Skin of body (tissue), 2 donors: Measurements from ENCODE around the gene TBCEL. TPM values are rescaled to one million over a fixed set of nuclear protein-coding genes. Genes with fewer than 3 reads are reported as not detected.
A peak's percentile ranks its signal among the peaks of the same experiment; 100 is the strongest.
"Not testable (repeated sequence)": the region's sequence is repeated elsewhere in the genome, so short reads cannot be mapped to it uniquely, and the experiment has no call there.

Source experiments
- DNase-seq: peaks from one replicate; lab custom pipeline; 2025; lab: John Stamatoyannopoulos, UW
- total RNA-seq: library from RNA; depleted of rRNA; stranded (reverse); fragments of >200 nt; gene quantifications from one replicate; pipeline ENCODE4 v1.2.3, GENCODE V29; 2014

TBCEL gene
- total RNA-seq, 1 donor from 2014 or later, result 28.6 TPM

DNA sequence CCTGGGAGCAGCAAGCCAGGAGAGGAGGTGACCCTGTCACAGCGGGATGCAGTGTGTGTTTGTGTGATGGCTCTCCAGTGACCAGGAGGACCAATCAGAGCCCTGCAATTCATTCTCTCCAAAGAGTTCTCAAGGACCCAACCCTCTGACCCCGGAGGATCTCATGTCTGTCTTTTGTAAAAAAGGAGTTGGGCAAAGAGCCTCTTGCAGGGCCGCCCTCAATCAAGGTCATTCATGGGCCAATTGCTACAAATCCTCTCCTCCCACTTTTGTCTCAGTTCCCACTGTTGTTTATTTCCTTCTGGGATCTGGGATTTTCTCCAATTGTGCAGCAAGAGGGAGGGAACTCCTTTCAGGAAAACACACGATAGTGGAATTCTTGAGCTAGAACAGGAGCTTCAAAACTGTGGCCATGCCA is 81.2 kb downstream of the TBCEL start:
- peak; percentile 90 for DNase-seq

DNA sequence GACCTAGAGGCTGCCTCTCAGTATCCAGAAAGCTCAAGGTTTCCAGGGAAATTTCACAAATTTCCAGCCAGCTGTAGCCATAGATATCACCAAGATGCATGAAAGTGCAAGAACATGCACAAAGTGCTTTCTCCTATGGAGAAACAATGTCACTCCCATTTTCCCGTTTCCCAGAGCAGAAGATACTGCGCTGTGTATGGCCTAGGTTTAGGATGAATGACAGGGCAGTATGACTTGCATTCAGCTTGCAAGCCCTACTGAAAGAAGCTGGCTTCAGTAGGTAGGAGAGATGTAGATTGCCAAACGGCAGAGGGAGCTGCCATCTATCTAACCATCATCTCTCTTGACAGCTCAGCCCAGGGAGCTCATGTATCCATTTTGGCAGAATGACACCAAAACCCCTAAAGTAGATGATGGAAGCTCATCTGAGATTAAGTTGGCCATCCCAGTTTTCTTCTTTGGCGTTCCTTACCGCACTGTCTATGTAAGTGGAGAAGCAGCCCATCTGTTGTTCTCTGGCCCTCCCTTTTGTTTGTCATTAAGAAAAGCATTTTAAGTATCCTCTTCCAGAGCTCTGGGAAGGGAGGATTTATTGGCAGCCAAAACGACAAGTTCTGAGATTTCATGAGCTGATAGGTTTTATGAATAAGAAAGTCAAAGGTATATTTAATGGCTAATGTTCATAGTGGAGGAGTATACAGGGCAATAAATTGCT is 81.7 kb downstream of the TBCEL start:
- DNase-seq, result peak; percentile 78

DNA sequence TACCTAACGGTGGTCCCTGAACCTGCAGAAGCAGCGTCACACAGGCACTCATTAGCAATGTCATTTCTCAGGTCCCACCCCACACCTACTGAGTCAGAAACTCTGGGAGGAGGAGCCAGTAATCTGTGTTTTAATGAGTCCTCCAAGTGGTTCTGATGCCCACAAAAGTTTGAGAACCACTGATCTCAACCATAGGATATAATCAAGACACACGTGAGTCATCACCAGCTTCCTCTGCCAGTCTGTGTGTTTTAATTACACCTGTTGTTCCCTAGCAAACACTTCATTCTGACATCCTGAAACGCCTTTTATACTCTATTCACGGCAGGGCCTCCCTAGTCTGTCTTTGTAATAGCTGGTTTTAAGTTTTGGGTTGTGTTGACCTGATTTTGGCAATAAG is 82.9 kb downstream of the TBCEL start:
- no peak for DNase-seq

GRCh38 chr11:121108413-121108812 is 84.5 kb downstream of the TBCEL start:
- no peak for DNase-seq

- no peak for DNase-seq
Measured at GRCh38 chr11:121109471-121109870, 85.6 kb downstream of the TBCEL start.

DNA sequence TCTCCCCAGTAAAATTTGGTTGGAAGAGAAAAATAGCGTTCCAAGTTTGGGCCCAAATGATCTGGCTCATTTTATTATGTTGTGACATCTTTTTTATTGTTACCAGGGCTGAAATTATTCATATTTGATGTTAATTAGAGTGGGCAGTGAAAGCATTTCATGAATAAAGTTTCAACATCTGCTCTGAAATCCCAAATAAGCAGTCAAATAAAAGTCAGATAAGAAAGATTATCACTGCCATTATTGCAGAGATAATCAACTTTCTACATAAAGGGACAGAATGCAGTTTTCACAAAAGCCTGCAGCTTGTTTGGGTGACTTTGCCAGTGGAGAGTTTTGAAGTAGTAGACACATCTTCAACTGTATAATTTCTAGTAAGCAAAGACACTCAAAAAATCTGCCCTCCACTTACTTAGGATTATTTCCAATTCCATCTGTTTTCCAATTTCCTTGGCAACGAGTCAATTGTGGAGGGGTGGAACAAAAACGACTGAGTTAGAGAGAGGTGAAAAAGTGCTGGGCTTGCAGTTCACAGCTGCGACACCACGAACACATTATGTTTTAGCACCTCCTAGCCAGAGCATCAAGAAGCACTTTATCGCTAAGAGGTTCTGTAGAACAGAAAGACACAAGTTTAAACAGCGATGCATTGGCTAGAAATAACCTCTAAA is 86.1 kb downstream of the TBCEL start:
- peak; percentile 54 for DNase-seq

- DNase-seq, result no peak
Measured at GRCh38 chr11:121110871-121111724, 87.2 kb downstream of the TBCEL start.

DNA sequence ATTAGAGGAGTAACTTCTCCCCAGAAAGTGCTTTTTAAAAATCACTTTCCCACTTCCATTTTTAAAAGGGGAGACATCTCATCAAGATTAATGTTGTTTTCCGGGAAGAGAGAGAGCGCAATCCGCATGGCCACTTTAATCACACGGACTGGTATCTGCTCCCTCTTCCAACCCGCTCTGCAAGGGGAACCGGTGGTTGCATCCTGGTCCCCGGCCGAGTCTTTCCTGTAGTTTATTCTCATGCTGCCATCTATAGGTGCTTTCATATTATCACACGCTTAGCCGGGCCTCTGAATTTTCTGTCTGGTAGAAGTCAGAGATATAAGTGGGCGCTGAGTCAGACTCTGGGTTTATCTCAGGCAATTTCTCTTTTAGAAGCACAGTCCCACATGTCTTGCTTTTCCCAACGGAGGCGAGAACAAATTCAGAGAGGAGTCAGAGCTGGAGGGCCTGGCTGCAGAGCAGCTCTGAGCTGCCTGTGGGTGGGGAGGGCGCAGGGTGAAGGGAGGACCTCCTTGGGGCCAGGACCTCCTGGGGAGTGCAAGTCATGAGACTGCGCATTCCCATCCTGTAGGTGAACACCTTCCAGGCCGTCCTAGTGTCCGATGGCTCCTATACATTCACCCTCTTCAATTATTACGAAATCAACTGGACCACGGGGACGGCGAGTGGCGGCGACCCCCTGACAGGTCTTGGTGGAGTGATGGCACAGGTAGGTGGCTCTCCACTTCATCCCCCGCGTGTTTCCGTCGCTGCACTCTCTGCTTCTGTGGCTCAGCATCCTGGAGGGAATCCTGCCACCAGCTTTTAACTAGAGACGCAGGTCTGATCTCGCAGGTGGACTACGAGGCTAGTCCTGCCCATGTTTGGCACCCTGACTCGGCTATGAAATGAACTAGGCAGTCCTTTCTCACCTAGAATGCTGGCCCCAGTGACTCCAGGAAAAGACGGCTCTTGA is 88.9 kb downstream of the TBCEL start:
- DNase-seq, result peak; percentile 14

- no peak for DNase-seq
Measured at GRCh38 chr11:121113611-121114010, 89.7 kb downstream of the TBCEL start.

DNA sequence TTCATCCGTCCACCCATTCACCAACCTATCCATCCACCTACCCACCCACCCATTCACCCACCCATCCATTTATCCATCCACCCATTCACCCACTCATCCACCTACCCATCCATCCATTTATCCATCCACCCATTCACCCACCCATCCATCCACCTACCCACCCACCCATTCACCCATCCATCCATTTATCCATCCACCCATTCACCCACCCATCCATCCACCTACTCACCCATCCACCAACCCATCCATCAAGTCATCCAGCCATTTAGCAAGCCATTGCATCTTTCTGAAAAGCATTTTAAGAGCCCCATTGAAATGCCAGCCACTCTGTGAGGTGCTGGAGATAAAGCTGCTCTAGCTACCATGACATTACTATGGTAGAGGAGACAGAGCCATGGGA is 91.1 kb downstream of the TBCEL start:
- DNase-seq, result not testable (repeated sequence)

DNA sequence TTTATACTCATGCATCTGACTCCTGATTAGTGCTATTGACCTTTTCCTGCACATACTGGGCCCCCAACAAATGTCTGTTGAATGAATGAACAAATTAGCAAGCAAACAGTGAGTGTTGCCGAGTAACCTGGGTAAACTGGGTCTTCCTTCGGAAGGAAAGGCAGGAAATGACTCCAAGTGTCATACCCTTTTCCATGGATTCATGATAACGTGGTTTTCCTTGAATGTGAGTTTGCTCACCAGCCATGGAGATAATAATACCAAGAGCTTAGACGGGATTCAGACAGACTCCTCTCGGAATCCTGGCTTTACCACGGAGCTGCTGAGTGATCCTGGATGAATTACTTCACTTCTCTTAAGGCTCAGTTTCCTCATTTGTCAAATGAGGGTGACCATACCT is 93.9 kb downstream of the TBCEL start:
- no peak for DNase-seq

- DNase-seq, result no peak
Measured at GRCh38 chr11:121119440-121119839, 95.5 kb downstream of the TBCEL start.

GRCh38 chr11:121122328-121122727 is 98.4 kb downstream of the TBCEL start:
- no peak for DNase-seq

- no peak for DNase-seq
Measured at GRCh38 chr11:121123496-121124069, 99.7 kb downstream of the TBCEL start.

GRCh38 chr11:121127809-121128208 is 103.9 kb downstream of the TBCEL start:
- no peak for DNase-seq

DNA sequence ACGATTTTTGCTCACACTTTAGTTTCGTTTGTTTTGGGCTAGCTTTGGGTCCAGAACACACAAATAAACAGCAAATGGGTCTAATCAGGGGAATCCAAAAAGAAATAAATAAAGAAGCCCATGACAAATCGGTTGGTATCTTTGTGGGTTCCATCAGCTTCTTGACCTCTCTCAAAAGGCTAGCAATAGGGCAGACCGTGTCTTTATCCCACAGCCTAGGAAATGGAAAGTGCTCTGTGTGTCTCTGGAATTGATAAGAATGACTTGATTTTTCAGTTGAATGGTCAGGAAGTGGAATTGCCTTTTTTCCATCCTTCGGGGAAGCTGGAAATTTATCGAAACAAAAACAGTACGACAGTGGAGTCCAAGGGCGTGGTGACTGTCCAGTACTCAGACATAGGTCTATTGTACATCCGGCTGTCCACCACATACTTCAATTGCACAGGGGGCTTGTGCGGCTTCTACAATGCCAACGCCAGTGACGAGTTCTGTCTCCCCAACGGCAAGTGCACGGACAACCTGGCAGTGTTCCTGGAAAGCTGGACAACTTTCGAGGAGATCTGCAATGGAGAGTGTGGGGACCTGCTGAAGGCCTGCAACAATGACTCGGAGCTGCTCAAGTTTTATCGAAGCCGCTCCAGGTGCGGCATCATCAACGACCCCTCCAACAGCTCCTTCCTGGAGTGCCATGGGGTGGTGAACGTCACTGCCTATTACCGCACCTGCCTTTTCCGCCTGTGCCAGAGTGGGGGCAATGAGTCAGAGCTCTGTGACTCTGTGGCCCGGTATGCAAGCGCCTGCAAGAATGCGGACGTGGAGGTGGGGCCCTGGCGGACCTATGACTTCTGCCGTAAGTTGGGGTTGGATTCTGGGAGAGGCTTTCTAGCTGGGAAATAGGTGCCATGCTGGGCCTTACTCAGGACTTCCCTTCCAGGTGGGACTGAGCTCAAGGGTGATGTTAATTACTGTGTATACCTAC is 105.7 kb downstream of the TBCEL start:
- DNase-seq, result no peak

GRCh38 chr11:121131656-121132055 is 107.8 kb downstream of the TBCEL start:
- peak; percentile 23 for DNase-seq

GRCh38 chr11:121132211-121132976 is 108.5 kb downstream of the TBCEL start:
- DNase-seq, result no peak
